Measurements from ENCODE around the gene SRCIN1.
"Not testable (repeated sequence)": the region's sequence is repeated elsewhere in the genome, so short reads cannot be mapped to it uniquely, and the experiment has no call there.

SRCIN1 gene

GRCh38 chr17:38535886-38536285, 69.9 kb downstream of the SRCIN1 start:
- no peak overlapping the region for H3K4me3 ChIP-seq (ENCODE audit: insufficient read depth, low read depth, low read length)
- no peaks in the 10 kb centered on the region for H3K9me3 ChIP-seq (ENCODE audit: control insufficient read depth, low read length)
- H3K4me1 ChIP-seq (ENCODE audit: control insufficient read depth, insufficient read depth, low read length) = peaks cover 37% of the 10 kb centered on the region
- no peak overlapping the region for H3K27ac ChIP-seq (ENCODE audit: insufficient read depth, low read depth, low read length, poor library complexity, severe bottlenecking)
- no peaks in the 10 kb centered on the region for H3K27me3 ChIP-seq (ENCODE audit: control insufficient read depth, insufficient read depth, low read length, poor library complexity, severe bottlenecking)
- 90 to 96% methylated on average over 8 of the region's 8 CpGs for WGBS, 2 experiments
- H3K36me3 ChIP-seq (ENCODE audit: control insufficient read depth, insufficient read depth, low read length) = no peaks in the 10 kb centered on the region

GRCh38 chr17:38534498-38534885, 71.3 kb downstream of the SRCIN1 start:
- Histone ChIP-seq H3K36me3 (ENCODE audit: control insufficient read depth, insufficient read depth, low read length) (no peaks in the 10 kb centered on the region), H3K4me1 (ENCODE audit: control insufficient read depth, insufficient read depth, low read length) (peaks cover 39% of the 10 kb centered on the region), H3K27me3 (ENCODE audit: control insufficient read depth, insufficient read depth, low read length, poor library complexity, severe bottlenecking) (no peaks in the 10 kb centered on the region), H3K4me3 (ENCODE audit: insufficient read depth, low read depth, low read length) (no peak overlapping the region), H3K27ac (ENCODE audit: insufficient read depth, low read depth, low read length, poor library complexity, severe bottlenecking) (no peak overlapping the region), H3K9me3 (ENCODE audit: control insufficient read depth, low read length) (no peaks in the 10 kb centered on the region)
- WGBS, 2 experiments = 86 to 87% methylated on average over 7 of the region's 7 CpGs

GRCh38 chr17:38533866-38534497, 71.8 kb downstream of the SRCIN1 start:
- H3K27me3 ChIP-seq (ENCODE audit: control insufficient read depth, insufficient read depth, low read length, poor library complexity, severe bottlenecking) = peaks cover under 1% of the 10 kb centered on the region
- no peaks in the 10 kb centered on the region for H3K9me3 ChIP-seq (ENCODE audit: control insufficient read depth, low read length)
- peak overlapping the region; percentile 56 for H3K27ac ChIP-seq (ENCODE audit: insufficient read depth, low read depth, low read length, poor library complexity, severe bottlenecking)
- H3K4me1 ChIP-seq (ENCODE audit: control insufficient read depth, insufficient read depth, low read length) = peaks cover 39% of the 10 kb centered on the region
- H3K4me3 ChIP-seq (ENCODE audit: insufficient read depth, low read depth, low read length) = no peak overlapping the region
- 78 to 81% methylated on average over 13 of the region's 13 CpGs for WGBS, 2 experiments
- H3K36me3 ChIP-seq (ENCODE audit: control insufficient read depth, insufficient read depth, low read length) = no peaks in the 10 kb centered on the region

- Histone ChIP-seq H3K9me3 (ENCODE audit: control insufficient read depth, low read length) (no peaks in the 10 kb centered on the region), H3K36me3 (ENCODE audit: control insufficient read depth, insufficient read depth, low read length) (no peaks in the 10 kb centered on the region), H3K27me3 (ENCODE audit: control insufficient read depth, insufficient read depth, low read length, poor library complexity, severe bottlenecking) (peaks cover 4% of the 10 kb centered on the region), H3K4me3 (ENCODE audit: insufficient read depth, low read depth, low read length) (no peak overlapping the region), H3K4me1 (ENCODE audit: control insufficient read depth, insufficient read depth, low read length) (peaks cover 39% of the 10 kb centered on the region), H3K27ac (ENCODE audit: insufficient read depth, low read depth, low read length, poor library complexity, severe bottlenecking) (peak overlapping the region; percentile 55)
- WGBS, 2 experiments = 37% methylated on average over 9 of the region's 9 CpGs
These were observed 72.5 kb downstream of the SRCIN1 start for GRCh38 chr17:38533241-38533640.

- no peak overlapping the region for H3K4me3 ChIP-seq (ENCODE audit: insufficient read depth, low read depth, low read length)
- H3K27ac ChIP-seq (ENCODE audit: insufficient read depth, low read depth, low read length, poor library complexity, severe bottlenecking) = no peak overlapping the region
- peaks cover 39% of the 10 kb centered on the region for H3K4me1 ChIP-seq (ENCODE audit: control insufficient read depth, insufficient read depth, low read length)
- H3K9me3 ChIP-seq (ENCODE audit: control insufficient read depth, low read length) = no peaks in the 10 kb centered on the region
- no peaks in the 10 kb centered on the region for H3K36me3 ChIP-seq (ENCODE audit: control insufficient read depth, insufficient read depth, low read length)
- H3K27me3 ChIP-seq (ENCODE audit: control insufficient read depth, insufficient read depth, low read length, poor library complexity, severe bottlenecking) = peaks cover 4% of the 10 kb centered on the region
- WGBS, 2 experiments = 94 to 95% methylated on average over 16 of the region's 16 CpGs
These were observed 73.3 kb downstream of the SRCIN1 start for GRCh38 chr17:38532451-38532850.

- H3K4me1 ChIP-seq (ENCODE audit: control insufficient read depth, insufficient read depth, low read length) = peaks cover 39% of the 10 kb centered on the region
- not testable (repeated sequence) for H3K27me3 ChIP-seq (ENCODE audit: control insufficient read depth, insufficient read depth, low read length, poor library complexity, severe bottlenecking); H3K36me3 ChIP-seq (ENCODE audit: control insufficient read depth, insufficient read depth, low read length); H3K9me3 ChIP-seq (ENCODE audit: control insufficient read depth, low read length); H3K27ac ChIP-seq (ENCODE audit: insufficient read depth, low read depth, low read length, poor library complexity, severe bottlenecking); H3K4me3 ChIP-seq (ENCODE audit: insufficient read depth, low read depth, low read length)
- WGBS, 2 experiments = 70 to 74% methylated on average over 9 to 10 of the region's 11 CpGs
These were observed 74.0 kb downstream of the SRCIN1 start for GRCh38 chr17:38531761-38532160.

- H3K27ac ChIP-seq (ENCODE audit: insufficient read depth, low read depth, low read length, poor library complexity, severe bottlenecking); H3K36me3 ChIP-seq (ENCODE audit: control insufficient read depth, insufficient read depth, low read length); H3K27me3 ChIP-seq (ENCODE audit: control insufficient read depth, insufficient read depth, low read length, poor library complexity, severe bottlenecking); H3K9me3 ChIP-seq (ENCODE audit: control insufficient read depth, low read length); H3K4me3 ChIP-seq (ENCODE audit: insufficient read depth, low read depth, low read length): not testable (repeated sequence)
- H3K4me1 ChIP-seq (ENCODE audit: control insufficient read depth, insufficient read depth, low read length) = peaks cover 33% of the 10 kb centered on the region
- 69 to 87% methylated on average over 5 to 9 of the region's 11 CpGs for WGBS, 2 experiments
These were observed 74.9 kb downstream of the SRCIN1 start for GRCh38 chr17:38530856-38531255.

- not testable (repeated sequence) for H3K9me3 ChIP-seq (ENCODE audit: control insufficient read depth, low read length); H3K36me3 ChIP-seq (ENCODE audit: control insufficient read depth, insufficient read depth, low read length); H3K27ac ChIP-seq (ENCODE audit: insufficient read depth, low read depth, low read length, poor library complexity, severe bottlenecking); H3K4me3 ChIP-seq (ENCODE audit: insufficient read depth, low read depth, low read length); H3K27me3 ChIP-seq (ENCODE audit: control insufficient read depth, insufficient read depth, low read length, poor library complexity, severe bottlenecking)
- peaks cover 20% of the 10 kb centered on the region for H3K4me1 ChIP-seq (ENCODE audit: control insufficient read depth, insufficient read depth, low read length)
- 73 to 76% methylated on average over 10 of the region's 10 CpGs for WGBS, 2 experiments
These were observed 77.6 kb downstream of the SRCIN1 start for GRCh38 chr17:38528141-38528540.

GRCh38 chr17:38526526-38526925, 79.2 kb downstream of the SRCIN1 start:
- WGBS, 2 experiments = 87 to 92% methylated on average over 5 to 8 of the region's 8 CpGs
- not testable (repeated sequence) for H3K4me1 ChIP-seq (ENCODE audit: control insufficient read depth, insufficient read depth, low read length); H3K4me3 ChIP-seq (ENCODE audit: insufficient read depth, low read depth, low read length); H3K27ac ChIP-seq (ENCODE audit: insufficient read depth, low read depth, low read length, poor library complexity, severe bottlenecking); H3K36me3 ChIP-seq (ENCODE audit: control insufficient read depth, insufficient read depth, low read length); H3K27me3 ChIP-seq (ENCODE audit: control insufficient read depth, insufficient read depth, low read length, poor library complexity, severe bottlenecking); H3K9me3 ChIP-seq (ENCODE audit: control insufficient read depth, low read length)

GRCh38 chr17:38512473-38513058, 93.2 kb downstream of the SRCIN1 start:
- Histone ChIP-seq H3K4me3 (ENCODE audit: insufficient read depth, low read depth, low read length) (no peak overlapping the region), H3K36me3 (ENCODE audit: control insufficient read depth, insufficient read depth, low read length) (no peaks in the 10 kb centered on the region), H3K4me1 (ENCODE audit: control insufficient read depth, insufficient read depth, low read length) (peaks cover 18% of the 10 kb centered on the region), H3K27me3 (ENCODE audit: control insufficient read depth, insufficient read depth, low read length, poor library complexity, severe bottlenecking) (peaks cover 24% of the 10 kb centered on the region), H3K9me3 (ENCODE audit: control insufficient read depth, low read length) (no peaks in the 10 kb centered on the region), H3K27ac (ENCODE audit: insufficient read depth, low read depth, low read length, poor library complexity, severe bottlenecking) (no peak overlapping the region)
- 85 to 86% methylated on average over 12 to 13 of the region's 13 CpGs for WGBS, 2 experiments
